ENCODE data around the gene USF3. TPM values are rescaled to one million over a fixed set of nuclear protein-coding genes. Genes with fewer than 3 reads are reported as not detected.

USF3 gene, protein sequence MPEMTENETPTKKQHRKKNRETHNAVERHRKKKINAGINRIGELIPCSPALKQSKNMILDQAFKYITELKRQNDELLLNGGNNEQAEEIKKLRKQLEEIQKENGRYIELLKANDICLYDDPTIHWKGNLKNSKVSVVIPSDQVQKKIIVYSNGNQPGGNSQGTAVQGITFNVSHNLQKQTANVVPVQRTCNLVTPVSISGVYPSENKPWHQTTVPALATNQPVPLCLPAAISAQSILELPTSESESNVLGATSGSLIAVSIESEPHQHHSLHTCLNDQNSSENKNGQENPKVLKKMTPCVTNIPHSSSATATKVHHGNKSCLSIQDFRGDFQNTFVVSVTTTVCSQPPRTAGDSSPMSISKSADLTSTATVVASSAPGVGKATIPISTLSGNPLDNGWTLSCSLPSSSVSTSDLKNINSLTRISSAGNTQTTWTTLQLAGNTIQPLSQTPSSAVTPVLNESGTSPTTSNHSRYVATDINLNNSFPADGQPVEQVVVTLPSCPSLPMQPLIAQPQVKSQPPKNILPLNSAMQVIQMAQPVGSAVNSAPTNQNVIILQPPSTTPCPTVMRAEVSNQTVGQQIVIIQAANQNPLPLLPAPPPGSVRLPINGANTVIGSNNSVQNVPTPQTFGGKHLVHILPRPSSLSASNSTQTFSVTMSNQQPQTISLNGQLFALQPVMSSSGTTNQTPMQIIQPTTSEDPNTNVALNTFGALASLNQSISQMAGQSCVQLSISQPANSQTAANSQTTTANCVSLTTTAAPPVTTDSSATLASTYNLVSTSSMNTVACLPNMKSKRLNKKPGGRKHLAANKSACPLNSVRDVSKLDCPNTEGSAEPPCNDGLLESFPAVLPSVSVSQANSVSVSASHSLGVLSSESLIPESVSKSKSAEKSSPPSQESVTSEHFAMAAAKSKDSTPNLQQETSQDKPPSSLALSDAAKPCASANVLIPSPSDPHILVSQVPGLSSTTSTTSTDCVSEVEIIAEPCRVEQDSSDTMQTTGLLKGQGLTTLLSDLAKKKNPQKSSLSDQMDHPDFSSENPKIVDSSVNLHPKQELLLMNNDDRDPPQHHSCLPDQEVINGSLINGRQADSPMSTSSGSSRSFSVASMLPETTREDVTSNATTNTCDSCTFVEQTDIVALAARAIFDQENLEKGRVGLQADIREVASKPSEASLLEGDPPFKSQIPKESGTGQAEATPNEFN (N-terminal part only)
- total RNA-seq (ENCODE audit: low replicate concordance) = 11.5 and 15.3 TPM in 2 replicates

DNA sequence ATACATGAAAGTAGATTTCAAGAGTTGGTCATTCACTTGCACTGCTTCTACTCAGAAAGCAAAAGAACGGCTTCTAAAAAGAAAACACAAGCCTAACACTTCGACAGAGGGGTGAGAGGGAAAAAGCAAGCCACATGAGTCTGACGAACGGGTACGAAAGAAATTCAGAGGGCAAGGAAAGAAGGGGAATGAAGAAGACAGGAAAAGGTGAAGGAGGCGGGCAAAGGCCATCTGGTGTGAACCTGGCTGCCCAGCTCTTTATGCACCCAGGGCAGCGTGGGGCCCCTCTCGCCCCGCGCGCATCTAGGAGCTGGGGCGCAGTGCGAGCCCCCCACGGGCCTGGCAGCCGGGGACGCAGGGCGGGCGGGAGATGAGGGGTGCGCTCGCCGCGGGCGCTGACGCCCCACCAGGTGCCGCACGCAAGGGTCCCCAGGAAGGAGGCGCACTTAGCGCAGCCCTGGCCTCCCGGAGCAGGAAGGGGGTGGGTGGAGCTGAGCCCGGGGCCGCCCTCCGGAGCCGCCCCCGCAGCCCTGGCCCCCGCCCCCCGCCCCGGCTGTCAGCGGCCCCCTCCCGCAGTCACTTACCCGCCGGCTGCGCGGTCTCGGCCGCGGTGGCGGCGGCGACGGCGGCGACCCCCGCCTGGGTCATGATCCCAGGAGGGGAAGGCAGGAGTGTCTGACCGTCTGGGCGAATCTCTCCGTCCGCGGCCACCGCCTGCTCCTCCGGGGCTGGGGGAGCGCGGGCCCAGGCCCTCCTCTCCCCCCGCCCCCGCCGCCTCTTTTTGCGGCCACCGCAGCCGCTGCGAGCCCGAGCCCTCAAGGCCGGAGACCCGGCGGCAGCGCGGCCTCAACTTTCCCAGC lies at the start of gene USF3:
Gene USF3, minus strand, starts transcription at position 857 of the 860 bp plus-strand sequence. CDS start 21,764 bp downstream, outside the sequence.
- Mint-ChIP-seq H3K4me3 (peak within 1 kb of the TSS; percentile 100), H3K9me3 (no peaks in the 10 kb centered on the region), H3K36me3 (peaks cover 6% of the 10 kb centered on the region), H3K4me1 (peaks cover 15% of the 10 kb centered on the region), H3K27me3 (ENCODE audit: insufficient read depth, low read depth) (peaks cover 2% of the 10 kb centered on the region), H3K27ac (peak within 1 kb of the TSS; percentile 98)
- Histone ChIP-seq H3K9ac (peak within 1 kb of the TSS; percentile 69), H3K4me1 (peaks cover 25% of the 10 kb centered on the region), H3K36me3 (no peaks in the 10 kb centered on the region), H3F3A (ENCODE audit: low read depth) (peaks cover 17% of the 10 kb centered on the region), H3K27ac (peak within 1 kb of the TSS; percentile 95), H2AFZ (replicated peaks) (peak within 1 kb of the TSS; percentile 91), H3K27me3 (no peaks in the 10 kb centered on the region), H3K4me2 (peak within 1 kb of the TSS; percentile 99), H3K4me3 (peak within 1 kb of the TSS; percentile 94), H4K20me1 (ENCODE audit: low read depth) (peaks cover 3% of the 10 kb centered on the region), H3K9me3 (ENCODE audit: low read depth) (no peaks in the 10 kb centered on the region), H3K79me2 (ENCODE audit: low read depth) (peaks cover 63% of the 10 kb centered on the region)
- TF ChIP-seq EZH2phosphoT487 (IDR thresholded peaks at IDR 0.05) (no peak), EZH2 (IDR thresholded peaks at IDR 0.05) (no peak)
- TF ChIP-seq, protein P1, sequence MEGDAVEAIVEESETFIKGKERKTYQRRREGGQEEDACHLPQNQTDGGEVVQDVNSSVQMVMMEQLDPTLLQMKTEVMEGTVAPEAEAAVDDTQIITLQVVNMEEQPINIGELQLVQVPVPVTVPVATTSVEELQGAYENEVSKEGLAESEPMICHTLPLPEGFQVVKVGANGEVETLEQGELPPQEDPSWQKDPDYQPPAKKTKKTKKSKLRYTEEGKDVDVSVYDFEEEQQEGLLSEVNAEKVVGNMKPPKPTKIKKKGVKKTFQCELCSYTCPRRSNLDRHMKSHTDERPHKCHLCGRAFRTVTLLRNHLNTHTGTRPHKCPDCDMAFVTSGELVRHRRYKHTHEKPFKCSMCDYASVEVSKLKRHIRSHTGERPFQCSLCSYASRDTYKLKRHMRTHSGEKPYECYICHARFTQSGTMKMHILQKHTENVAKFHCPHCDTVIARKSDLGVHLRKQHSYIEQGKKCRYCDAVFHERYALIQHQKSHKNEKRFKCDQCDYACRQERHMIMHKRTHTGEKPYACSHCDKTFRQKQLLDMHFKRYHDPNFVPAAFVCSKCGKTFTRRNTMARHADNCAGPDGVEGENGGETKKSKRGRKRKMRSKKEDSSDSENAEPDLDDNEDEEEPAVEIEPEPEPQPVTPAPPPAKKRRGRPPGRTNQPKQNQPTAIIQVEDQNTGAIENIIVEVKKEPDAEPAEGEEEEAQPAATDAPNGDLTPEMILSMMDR (IDR thresholded peaks at IDR 0.05) = no peak
- no peak for DNase-seq (ENCODE audit: low spot score)

DNA sequence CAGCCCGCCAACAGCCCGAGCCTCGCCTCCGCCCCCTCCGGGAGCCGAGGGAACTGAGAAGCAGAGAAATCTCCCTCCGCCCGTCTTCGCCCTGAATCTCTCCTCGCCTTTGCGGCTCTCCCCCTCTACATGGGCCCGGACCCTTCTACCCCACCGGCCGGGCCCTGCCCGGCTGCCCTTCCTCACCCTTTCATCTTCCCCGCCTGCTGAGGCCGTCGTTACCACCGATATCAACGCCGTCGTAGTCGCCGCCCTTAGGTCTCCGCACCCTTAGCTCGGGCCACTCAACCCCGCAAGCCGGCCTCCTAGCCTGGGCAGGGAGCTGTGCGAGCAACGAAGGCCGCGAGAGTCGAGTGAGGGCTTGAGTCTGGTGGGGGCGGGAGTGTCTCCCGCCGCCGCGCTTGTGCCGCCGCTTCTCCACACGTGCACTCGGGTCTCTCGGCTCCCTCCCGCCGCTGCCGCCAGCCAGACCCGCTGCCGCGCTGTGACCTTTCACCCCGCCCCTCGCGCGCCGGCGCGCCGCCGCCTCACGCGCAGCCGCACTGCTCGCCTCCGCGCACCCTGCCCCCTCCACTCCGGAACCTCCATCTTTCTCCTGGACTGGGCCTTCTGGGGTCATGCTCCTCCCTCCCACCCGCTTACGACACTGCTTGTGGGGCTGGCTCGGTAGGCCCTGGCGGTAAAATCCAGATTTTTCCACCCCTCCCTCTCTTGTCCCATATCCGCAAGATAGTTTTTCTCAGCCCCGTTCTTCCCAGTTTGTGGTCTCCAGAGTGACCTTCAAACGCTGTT lies 49.5 kb upstream of the USF3 start, which contains the start of gene NAA50:
Gene NAA50, minus strand, starts transcription at position 494 of the 792 bp plus-strand sequence. Its CDS starts 300 bp downstream, at position 194.
- H3K27ac Mint-ChIP-seq = peak within 1 kb of the TSS; percentile 100

More for the DNA sequence above, 49.5 kb upstream of the USF3 start, which contains the start of gene NAA50:
- Histone ChIP-seq H3K27ac (peak within 1 kb of the TSS; percentile 99), H3K9me3 (ENCODE audit: low read depth) (no peaks in the 10 kb centered on the region), H3K4me1 (peaks cover 27% of the 10 kb centered on the region), H3K9ac (peak within 1 kb of the TSS; percentile 81), H3K4me2 (peak within 1 kb of the TSS; percentile 82), H3K27me3 (no peaks in the 10 kb centered on the region), H4K20me1 (ENCODE audit: low read depth) (peaks cover 39% of the 10 kb centered on the region), H3K4me3 (peak within 1 kb of the TSS; percentile 82), H3K36me3 (no peaks in the 10 kb centered on the region), H3F3A (ENCODE audit: low read depth) (peaks cover 25% of the 10 kb centered on the region), H3K79me2 (ENCODE audit: low read depth) (peaks cover 88% of the 10 kb centered on the region), H2AFZ (replicated peaks) (peak within 1 kb of the TSS; percentile 95)
- H3K4me3 Mint-ChIP-seq = peak within 1 kb of the TSS; percentile 98
- DNase-seq (ENCODE audit: low spot score) = peak; percentile 94
- no peaks in the 10 kb centered on the region for H3K9me3 Mint-ChIP-seq
- TF ChIP-seq EZH2 (IDR thresholded peaks at IDR 0.05) (no peak), EZH2phosphoT487 (IDR thresholded peaks at IDR 0.05) (no peak)
- TF ChIP-seq, protein P1 (IDR thresholded peaks at IDR 0.05) = no peak
- H3K4me1 Mint-ChIP-seq = peaks cover 39% of the 10 kb centered on the region
- no peaks in the 10 kb centered on the region for H3K36me3 Mint-ChIP-seq
- peaks cover 4% of the 10 kb centered on the region for H3K27me3 Mint-ChIP-seq (ENCODE audit: insufficient read depth, low read depth)
